Measurements from ENCODE around the gene CD93. TPM values are rescaled to one million over a fixed set of nuclear protein-coding genes. Genes with fewer than 3 reads are reported as not detected.

CD93 gene
- total RNA-seq, 1 donor from 2014 or later = 0.02 TPM

DNA sequence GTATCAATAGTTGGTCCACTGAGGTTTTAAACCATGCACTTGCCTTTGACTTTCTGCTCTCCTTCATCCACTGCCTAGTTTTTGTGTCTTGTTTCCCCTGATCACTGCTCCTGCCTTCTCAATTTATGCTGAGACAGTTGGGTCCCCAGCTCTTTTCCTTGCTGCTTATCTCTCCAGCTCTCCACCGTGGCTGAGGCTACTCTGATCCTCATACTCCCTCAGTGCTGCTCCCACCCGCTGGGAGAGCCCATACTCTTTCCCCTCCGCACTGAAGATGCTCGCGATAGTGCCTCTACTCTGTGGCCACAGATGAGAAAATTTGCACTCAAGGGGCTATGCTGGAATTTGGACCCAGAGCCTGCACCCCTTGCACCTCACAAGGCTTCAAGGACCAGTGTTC is 33.2 kb downstream of the CD93 start:
- Mint-ChIP-seq H3K4me3 (ENCODE audit: unreplicated experiment) (no peak overlapping the region), H3K4me1 (ENCODE audit: low read depth, unreplicated experiment) (peaks cover 2% of the 10 kb centered on the region), H3K27me3 (ENCODE audit: low read depth, unreplicated experiment) (peaks cover 22% of the 10 kb centered on the region), H3K36me3 (ENCODE audit: low read depth, unreplicated experiment) (no peaks in the 10 kb centered on the region), H3K9me3 (ENCODE audit: unreplicated experiment) (peaks cover 4% of the 10 kb centered on the region), H3K27ac (ENCODE audit: unreplicated experiment) (no peak overlapping the region)
- Histone ChIP-seq H3K9ac (ENCODE audit: low read length) (no peak overlapping the region), H3K79me2 (ENCODE audit: insufficient read depth, low read length) (peaks cover 4% of the 10 kb centered on the region), H3K27me3 (ENCODE audit: insufficient read depth, low read length) (peaks cover 7% of the 10 kb centered on the region), H3K9me3 (ENCODE audit: insufficient read depth, low read depth, low read length) (no peaks in the 10 kb centered on the region), H2AFZ (ENCODE audit: low read depth, low read length) (no peak overlapping the region), H3K4me2 (ENCODE audit: low read length) (no peak overlapping the region), H4K20me1 (ENCODE audit: insufficient read depth, low read length) (no peaks in the 10 kb centered on the region), H3K27ac (ENCODE audit: low read depth, low read length) (no peak overlapping the region), H3K4me3 (ENCODE audit: insufficient read depth, low read depth, low read length) (no peak overlapping the region), H3K36me3 (ENCODE audit: insufficient read depth, low read length) (no peaks in the 10 kb centered on the region), H3K4me1 (ENCODE audit: insufficient read depth, low read length) (peaks cover 20% of the 10 kb centered on the region)
- FAIRE-seq = no peak
- DNase-seq (ENCODE audit: low read depth) = no peak
- TF ChIP-seq EZH2 (IDR thresholded peaks at IDR 0.05; ENCODE audit: insufficient read depth, low read length) = no peak
- TF ChIP-seq, protein P1, sequence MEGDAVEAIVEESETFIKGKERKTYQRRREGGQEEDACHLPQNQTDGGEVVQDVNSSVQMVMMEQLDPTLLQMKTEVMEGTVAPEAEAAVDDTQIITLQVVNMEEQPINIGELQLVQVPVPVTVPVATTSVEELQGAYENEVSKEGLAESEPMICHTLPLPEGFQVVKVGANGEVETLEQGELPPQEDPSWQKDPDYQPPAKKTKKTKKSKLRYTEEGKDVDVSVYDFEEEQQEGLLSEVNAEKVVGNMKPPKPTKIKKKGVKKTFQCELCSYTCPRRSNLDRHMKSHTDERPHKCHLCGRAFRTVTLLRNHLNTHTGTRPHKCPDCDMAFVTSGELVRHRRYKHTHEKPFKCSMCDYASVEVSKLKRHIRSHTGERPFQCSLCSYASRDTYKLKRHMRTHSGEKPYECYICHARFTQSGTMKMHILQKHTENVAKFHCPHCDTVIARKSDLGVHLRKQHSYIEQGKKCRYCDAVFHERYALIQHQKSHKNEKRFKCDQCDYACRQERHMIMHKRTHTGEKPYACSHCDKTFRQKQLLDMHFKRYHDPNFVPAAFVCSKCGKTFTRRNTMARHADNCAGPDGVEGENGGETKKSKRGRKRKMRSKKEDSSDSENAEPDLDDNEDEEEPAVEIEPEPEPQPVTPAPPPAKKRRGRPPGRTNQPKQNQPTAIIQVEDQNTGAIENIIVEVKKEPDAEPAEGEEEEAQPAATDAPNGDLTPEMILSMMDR (IDR thresholded peaks at IDR 0.05; ENCODE audit: insufficient read depth, low read depth, low read length) = no peak

DNA sequence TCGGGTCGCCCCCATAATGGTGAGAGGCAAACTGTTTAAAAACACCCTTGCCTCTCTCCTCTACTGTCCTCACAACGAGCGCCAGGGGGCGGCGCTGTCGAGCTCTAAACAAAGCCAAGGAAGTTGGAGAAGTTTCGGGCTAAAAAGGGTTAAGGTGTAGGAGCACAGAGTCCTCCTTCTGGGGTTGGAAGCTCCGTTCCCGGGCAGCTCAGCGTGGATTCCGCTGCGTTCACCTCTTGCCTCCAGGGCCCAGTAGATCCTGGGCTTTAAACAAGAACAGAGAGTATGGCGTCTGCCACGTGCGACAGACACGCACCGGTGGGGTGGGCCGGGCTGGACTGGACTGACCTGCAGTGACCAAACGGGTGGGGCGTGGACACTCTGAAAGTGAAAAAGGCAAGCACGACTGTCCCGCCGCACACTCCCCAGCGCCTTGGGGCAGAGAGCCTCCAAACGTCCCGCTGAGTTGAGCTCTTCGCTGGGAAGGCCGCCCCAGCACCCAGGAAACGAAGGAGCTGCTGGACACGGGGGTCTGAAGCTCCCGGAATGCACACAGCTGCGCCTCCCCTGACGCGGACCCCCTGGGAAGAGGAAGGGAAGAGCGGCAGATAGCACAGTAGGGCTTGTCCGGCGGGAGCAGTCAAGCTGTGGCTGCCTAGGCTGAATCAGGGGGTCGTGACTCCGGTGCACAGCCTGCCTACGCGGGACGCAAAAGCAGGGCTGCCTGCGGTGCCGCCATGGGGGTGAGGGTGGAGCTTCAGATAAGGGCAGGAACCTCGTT is 35.1 kb downstream of the CD93 start:
- peaks cover 24% of the 10 kb centered on the region for H3K4me1 ChIP-seq (ENCODE audit: insufficient read depth, low read length)
- H3K9ac ChIP-seq (ENCODE audit: low read length) = peak overlapping the region; percentile 84
- H3K27ac Mint-ChIP-seq (ENCODE audit: unreplicated experiment) = peak overlapping the region; percentile 94
- peaks cover 4% of the 10 kb centered on the region for H3K9me3 Mint-ChIP-seq (ENCODE audit: unreplicated experiment)
- H3K9me3 ChIP-seq (ENCODE audit: insufficient read depth, low read depth, low read length) = no peaks in the 10 kb centered on the region
- H3K27me3 Mint-ChIP-seq (ENCODE audit: low read depth, unreplicated experiment) = peaks cover 32% of the 10 kb centered on the region
- peak overlapping the region; percentile 59 for H3K27ac ChIP-seq (ENCODE audit: low read depth, low read length)
- H3K4me2 ChIP-seq (ENCODE audit: low read length) = peak overlapping the region; percentile 98
- DNase-seq (ENCODE audit: low read depth) = peak; percentile 48
- peak overlapping the region; percentile 61 for H3K4me3 ChIP-seq (ENCODE audit: insufficient read depth, low read depth, low read length)
- no peaks in the 10 kb centered on the region for H3K36me3 Mint-ChIP-seq (ENCODE audit: low read depth, unreplicated experiment)
- peaks cover 16% of the 10 kb centered on the region for H3K27me3 ChIP-seq (ENCODE audit: insufficient read depth, low read length)
- H3K79me2 ChIP-seq (ENCODE audit: insufficient read depth, low read length) = peaks cover 9% of the 10 kb centered on the region
- H3K36me3 ChIP-seq (ENCODE audit: insufficient read depth, low read length) = no peaks in the 10 kb centered on the region
- no peaks in the 10 kb centered on the region for H4K20me1 ChIP-seq (ENCODE audit: insufficient read depth, low read length)
- peak overlapping the region; percentile 93 for H2AFZ ChIP-seq (ENCODE audit: low read depth, low read length)
- no peak for FAIRE-seq
- H3K4me1 Mint-ChIP-seq (ENCODE audit: low read depth, unreplicated experiment) = peaks cover 2% of the 10 kb centered on the region
- TF ChIP-seq, protein P1 (IDR thresholded peaks at IDR 0.05; ENCODE audit: insufficient read depth, low read depth, low read length) = peak; percentile 66
- TF ChIP-seq EZH2 (IDR thresholded peaks at IDR 0.05; ENCODE audit: insufficient read depth, low read length) = no peak
- peak overlapping the region; percentile 91 for H3K4me3 Mint-ChIP-seq (ENCODE audit: unreplicated experiment)

All from astrocyte (in vitro differentiated cells and primary cell).